ENCODE data around the gene LDHD.

LDHD gene

DNA sequence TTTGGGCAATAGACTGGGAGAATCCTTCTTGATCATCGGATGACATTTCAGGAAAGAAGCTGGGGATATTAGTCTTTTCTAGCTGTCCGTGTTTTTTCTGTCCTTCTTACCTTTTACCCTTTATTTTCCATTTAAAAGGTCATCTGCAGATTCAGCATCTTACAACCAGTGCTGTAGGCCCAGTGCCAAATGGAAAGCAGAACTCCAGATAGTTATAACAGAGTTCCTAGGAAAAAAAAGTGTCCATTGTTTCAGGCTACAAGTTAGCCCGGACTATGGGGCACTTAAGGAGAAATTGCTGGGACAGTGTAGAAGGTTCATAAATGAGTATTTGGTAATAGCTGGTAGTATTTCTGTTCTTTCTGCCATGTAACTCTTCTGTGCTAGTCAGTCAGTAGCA is 28.4 kb downstream of the LDHD start:
- TF ChIP-seq, protein P1, sequence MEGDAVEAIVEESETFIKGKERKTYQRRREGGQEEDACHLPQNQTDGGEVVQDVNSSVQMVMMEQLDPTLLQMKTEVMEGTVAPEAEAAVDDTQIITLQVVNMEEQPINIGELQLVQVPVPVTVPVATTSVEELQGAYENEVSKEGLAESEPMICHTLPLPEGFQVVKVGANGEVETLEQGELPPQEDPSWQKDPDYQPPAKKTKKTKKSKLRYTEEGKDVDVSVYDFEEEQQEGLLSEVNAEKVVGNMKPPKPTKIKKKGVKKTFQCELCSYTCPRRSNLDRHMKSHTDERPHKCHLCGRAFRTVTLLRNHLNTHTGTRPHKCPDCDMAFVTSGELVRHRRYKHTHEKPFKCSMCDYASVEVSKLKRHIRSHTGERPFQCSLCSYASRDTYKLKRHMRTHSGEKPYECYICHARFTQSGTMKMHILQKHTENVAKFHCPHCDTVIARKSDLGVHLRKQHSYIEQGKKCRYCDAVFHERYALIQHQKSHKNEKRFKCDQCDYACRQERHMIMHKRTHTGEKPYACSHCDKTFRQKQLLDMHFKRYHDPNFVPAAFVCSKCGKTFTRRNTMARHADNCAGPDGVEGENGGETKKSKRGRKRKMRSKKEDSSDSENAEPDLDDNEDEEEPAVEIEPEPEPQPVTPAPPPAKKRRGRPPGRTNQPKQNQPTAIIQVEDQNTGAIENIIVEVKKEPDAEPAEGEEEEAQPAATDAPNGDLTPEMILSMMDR (conservative IDR thresholded peaks at IDR 0.05): no peak
- TF ChIP-seq ZFX (IDR thresholded peaks at IDR 0.05): no peak
- no peak overlapping the region for H3K27ac ChIP-seq

DNA sequence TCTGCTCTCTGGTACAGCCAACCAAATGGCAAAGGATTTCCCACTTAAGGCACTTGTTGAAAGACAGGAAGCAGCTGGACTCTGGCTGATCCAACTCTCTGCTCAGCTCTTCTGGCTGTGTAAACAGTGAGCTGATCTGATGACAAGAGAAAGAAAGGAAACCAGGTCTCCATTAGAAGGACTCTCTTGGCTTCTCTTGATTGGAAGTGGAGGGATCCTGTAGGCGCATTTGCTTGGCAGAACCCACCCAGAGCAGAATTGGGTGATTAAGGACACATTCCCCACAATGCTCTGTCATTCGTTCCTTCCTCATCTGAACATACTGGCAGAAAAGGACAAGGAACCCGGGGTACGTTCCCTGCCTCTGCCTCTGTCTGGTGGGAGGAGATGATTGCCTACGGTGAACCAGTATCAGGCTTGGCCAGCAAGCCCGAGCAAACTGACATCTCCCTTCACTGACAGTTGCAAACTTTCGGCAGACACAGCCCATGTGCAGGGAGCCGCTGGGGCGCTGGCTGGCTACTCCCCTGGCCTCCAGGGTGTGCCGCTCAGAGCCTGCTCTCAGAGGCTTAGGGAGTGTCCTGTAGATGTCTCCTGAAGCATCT is 29.1 kb downstream of the LDHD start:
- H3K27ac ChIP-seq: no peak overlapping the region
- TF ChIP-seq, protein P1 (conservative IDR thresholded peaks at IDR 0.05): no peak
- no peak for TF ChIP-seq ZFX (IDR thresholded peaks at IDR 0.05)

DNA sequence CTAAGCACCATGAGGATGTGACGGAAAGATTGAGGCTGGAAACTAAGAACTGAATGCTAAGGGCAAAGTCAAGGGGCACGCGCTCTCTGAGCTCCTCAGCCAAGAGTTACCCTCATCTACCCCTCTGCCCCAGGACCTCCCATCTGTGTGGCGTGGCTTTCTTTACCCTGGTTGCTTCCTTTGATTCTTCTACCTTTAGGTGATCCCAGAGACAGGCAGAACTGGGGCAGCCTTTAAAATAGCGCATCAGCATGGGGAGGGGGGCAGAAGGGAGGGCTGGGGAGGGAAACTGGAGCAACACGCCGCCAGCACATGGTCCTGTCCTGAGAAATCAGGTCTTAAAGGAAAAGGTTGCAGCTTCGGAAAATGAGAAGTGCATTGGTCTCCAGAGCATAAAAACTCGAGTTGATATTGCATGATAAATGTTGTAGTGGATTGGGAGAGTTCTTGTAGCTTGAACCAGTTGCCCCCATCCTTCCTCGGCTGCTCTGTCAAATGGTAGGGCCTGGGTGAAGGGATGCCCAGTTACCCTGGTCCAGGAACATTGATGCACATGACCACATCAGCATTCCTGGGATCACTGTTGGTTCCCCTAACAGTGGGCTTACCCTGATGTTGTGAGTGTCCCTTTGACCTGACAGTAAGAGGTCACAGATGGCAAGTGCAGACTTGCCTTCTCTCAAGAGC is 29.7 kb downstream of the LDHD start:
- no peak overlapping the region for H3K27ac ChIP-seq

DNA sequence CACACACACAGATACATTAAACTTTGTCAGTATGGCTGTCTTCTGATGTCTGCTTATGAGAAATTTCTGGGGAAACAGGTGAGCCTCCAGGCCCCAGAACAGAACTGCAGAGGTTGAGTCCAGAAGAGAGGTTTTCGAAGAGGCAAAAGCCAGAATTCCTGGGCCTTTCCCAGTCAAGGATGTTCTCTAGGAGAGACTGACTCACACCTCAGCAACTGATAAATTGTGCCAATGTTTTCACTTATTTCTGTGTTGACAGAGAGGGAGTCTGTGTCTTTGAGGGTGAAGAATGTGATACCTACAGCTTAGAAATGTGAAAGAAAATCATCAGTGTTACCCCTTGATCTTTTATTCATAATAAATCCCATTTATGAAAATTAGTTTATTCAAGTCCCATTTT is 30.3 kb downstream of the LDHD start:
- H3K27ac ChIP-seq: no peak overlapping the region
- TF ChIP-seq, protein P1 (conservative IDR thresholded peaks at IDR 0.05): no peak
- no peak for TF ChIP-seq ZFX (IDR thresholded peaks at IDR 0.05)

More for the DNA sequence above, 29.7 kb downstream of the LDHD start:
- no peak for TF ChIP-seq ZFX (IDR thresholded peaks at IDR 0.05)
- TF ChIP-seq, protein P1 (conservative IDR thresholded peaks at IDR 0.05): no peak

DNA sequence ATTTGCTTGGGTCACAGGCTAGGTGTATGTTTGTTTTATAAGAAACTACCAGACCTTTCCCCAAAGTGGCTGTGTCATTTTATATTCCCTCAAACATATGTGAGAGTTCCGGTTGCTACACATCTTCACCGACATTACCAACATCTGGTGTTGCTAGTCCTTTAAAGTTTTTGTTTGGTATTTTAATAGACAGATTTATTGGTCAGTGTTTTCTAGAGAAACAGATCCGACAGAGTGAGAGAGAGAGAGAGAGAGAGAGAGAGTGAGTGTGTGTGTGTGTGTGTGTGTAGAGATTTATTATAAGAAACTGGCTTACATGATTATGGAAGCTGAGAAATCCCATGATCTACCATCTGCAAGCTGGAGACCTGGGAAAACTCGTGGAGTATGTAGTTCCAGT is 31.0 kb downstream of the LDHD start:
- TF ChIP-seq, protein P1 (conservative IDR thresholded peaks at IDR 0.05): no peak
- no peak for TF ChIP-seq ZFX (IDR thresholded peaks at IDR 0.05)
- H3K27ac ChIP-seq: no peak overlapping the region

DNA sequence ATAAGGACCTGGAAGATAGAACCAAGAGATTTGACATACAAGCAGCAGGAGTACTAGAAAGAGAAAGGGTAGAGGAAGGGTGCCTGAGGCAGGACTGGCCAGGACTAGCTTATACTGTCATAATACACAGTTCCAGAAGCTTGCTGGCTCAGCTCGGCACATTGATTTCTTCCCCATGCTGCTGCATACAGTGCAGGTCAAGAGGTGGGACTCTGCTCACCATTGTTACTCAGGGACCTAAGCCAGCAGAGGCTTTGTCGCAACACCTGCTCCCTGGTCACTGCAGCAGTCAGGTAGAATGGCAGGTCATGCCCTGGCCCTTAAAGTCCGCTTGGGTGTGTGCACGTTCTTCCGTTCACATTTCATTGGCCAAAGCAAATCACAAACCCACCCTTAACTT is 32.8 kb downstream of the LDHD start:
- TF ChIP-seq, protein P1 (conservative IDR thresholded peaks at IDR 0.05): no peak
- TF ChIP-seq ZFX (IDR thresholded peaks at IDR 0.05): no peak

DNA sequence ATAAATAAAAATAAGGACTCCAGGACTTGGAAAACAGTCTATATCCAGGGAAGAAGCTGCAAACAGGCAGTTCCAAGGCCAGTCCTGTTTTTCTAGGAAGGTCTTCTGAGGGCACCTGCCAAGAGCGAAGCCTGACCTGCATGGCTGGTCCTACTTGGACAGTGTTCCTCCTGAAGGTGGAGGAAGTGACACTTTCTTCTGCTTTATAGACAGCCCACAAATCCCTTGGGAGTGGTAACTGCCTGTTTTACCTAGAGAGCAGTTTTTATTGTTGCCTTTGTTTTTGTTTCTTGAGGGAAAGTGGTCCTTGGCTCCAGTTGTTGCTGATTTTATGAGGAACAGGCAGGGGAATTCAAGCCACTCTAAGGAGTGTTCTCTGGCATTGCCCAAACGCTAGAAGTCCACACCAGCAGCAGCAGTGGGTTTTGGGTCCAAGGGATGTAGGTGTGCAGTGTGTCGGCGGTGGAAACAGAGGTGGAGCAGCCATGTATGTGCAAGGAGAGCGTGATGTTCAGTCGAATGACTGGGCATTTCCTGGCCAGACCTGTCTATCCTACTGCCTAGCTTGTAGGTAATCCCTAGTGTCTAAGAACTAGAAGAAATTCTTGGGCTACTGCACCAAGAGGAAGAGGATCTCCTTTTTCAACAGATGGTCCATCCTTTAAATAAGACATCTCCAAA is 35.3 kb downstream of the LDHD start:
- no peak for TF ChIP-seq ZFX (IDR thresholded peaks at IDR 0.05)
- TF ChIP-seq, protein P1 (conservative IDR thresholded peaks at IDR 0.05): no peak
- H3K27ac ChIP-seq: peak overlapping the region; percentile 76

More for the DNA sequence above, 32.8 kb downstream of the LDHD start:
- no peak overlapping the region for H3K27ac ChIP-seq

Measured in C4-2B (cell line).